Caco-2 (cell line): Measurements from ENCODE around the gene SEZ6. TPM values are rescaled to one million over a fixed set of nuclear protein-coding genes. Genes with fewer than 3 reads are reported as not detected.

ENCODE experiments used
- BruUV-seq: library from RNA; stranded (reverse); fragments of 400-500 nt; replicated peaks from 2 replicates; lab custom pipeline; 2021; lab: Mats Ljungman, UMichigan
- CTCF ChIA-PET: fragments of 300-600 bp; sonication (Branson Sonifier 250); formaldehyde crosslinking; loops from one replicate; lab custom pipeline; 2022; ENCODE audit warnings: antibody characterized with exemption; lab: Charles Lee
- POLR2A ChIA-PET: fragments of 300-600 bp; sonication (Branson Sonifier 250); formaldehyde crosslinking; loops from one replicate; lab custom pipeline; 2022; ENCODE audit warnings: antibody characterized with exemption; lab: Charles Lee
- DNase-seq, 2 experiments: peaks; one replicate each; pipeline versions ENCODE4 v3.0.0 to v3.0.0-alpha.2; 2020 to 2022
- H3K27me3 ChIP-seq: replicated peaks from 2 replicates; pipeline ENCODE4 v1.6.0; 2011; ENCODE audit warnings: low read length; ENCODE audit not compliant: control insufficient read depth, insufficient read depth
- H3K36me3 ChIP-seq: 2 replicates; pipeline ENCODE4 v1.5.1; 2011; ENCODE audit warnings: low read length; ENCODE audit not compliant: control insufficient read depth, insufficient read depth
- H3K4me1 ChIP-seq: fragments of 250-450 bp; sonication (Bioruptor Pico); 2 replicates; pipeline ENCODE4 v1.5.1; 2020; ENCODE audit warnings: mild to moderate bottlenecking
- H3K4me3 ChIP-seq: 2 replicates; pipeline ENCODE4 v1.5.1; 2011; ENCODE audit warnings: low read depth, mild to moderate bottlenecking, control low read depth, low read length
- H3K9me3 ChIP-seq: fragments of 250-450 bp; sonication (Bioruptor Pico); 2 replicates; pipeline ENCODE4 v1.5.1; 2020; ENCODE audit warnings: mild to moderate bottlenecking, moderate library complexity
- H3K27ac Mint-ChIP-seq: one replicate; pipeline ENCODE4 v1.8.0; 2022; ENCODE audit warnings: mixed read lengths; ENCODE audit not compliant: unreplicated experiment
- H3K27me3 Mint-ChIP-seq: one replicate; pipeline ENCODE4 v1.8.0; 2022; ENCODE audit warnings: mixed read lengths; ENCODE audit not compliant: insufficient read depth, unreplicated experiment
- H3K36me3 Mint-ChIP-seq: one replicate; pipeline ENCODE4 v1.8.0; 2022; ENCODE audit warnings: mild to moderate bottlenecking, mixed read lengths; ENCODE audit not compliant: insufficient read depth, unreplicated experiment
- H3K4me1 Mint-ChIP-seq: one replicate; pipeline ENCODE4 v1.8.0; 2022; ENCODE audit warnings: low read depth, mixed read lengths; ENCODE audit not compliant: unreplicated experiment
- H3K4me3 Mint-ChIP-seq: one replicate; pipeline ENCODE4 v1.8.0; 2022; ENCODE audit warnings: mild to moderate bottlenecking, moderate library complexity, mixed read lengths; ENCODE audit not compliant: unreplicated experiment
- H3K9me3 Mint-ChIP-seq: one replicate; pipeline ENCODE4 v1.8.0; 2022; ENCODE audit warnings: mixed read lengths; ENCODE audit not compliant: unreplicated experiment
- CTCF ChIP-seq, 2 experiments: fragments of 200-600 bp in 1 of 2; IDR thresholded peaks; 1 replicate in 1 of 2; 2 replicates in 1 of 2; pipeline versions ENCODE4 v1.5.1 to v1.8.0; 2011 to 2022; ENCODE audit warnings: antibody characterized with exemption in 1 of 2, control low read depth in 1 of 2, inconsistent platforms in 1 of 2, low read depth in 1 of 2, low read length in 1 of 2, mild to moderate bottlenecking in 1 of 2, moderate library complexity in 1 of 2; ENCODE audit not compliant: insufficient read depth in 1 of 2, severe bottlenecking in 1 of 2, unreplicated experiment in 1 of 2
- intact Hi-C: fragments of 100-400 bp; cut with micrococcal nuclease; formaldehyde crosslinking; loops from one replicate; pipeline ENCODE4 v1.10.0; 2022; ENCODE audit not compliant: unreplicated experiment
- total RNA-seq: library from RNA; stranded (reverse); gene quantifications from 2 replicates; pipeline ENCODE4 v1.2.3, GENCODE V29; 2022

Gene SEZ6
- total RNA-seq, 1 experiment from 2014 or later: not detected

DNA sequence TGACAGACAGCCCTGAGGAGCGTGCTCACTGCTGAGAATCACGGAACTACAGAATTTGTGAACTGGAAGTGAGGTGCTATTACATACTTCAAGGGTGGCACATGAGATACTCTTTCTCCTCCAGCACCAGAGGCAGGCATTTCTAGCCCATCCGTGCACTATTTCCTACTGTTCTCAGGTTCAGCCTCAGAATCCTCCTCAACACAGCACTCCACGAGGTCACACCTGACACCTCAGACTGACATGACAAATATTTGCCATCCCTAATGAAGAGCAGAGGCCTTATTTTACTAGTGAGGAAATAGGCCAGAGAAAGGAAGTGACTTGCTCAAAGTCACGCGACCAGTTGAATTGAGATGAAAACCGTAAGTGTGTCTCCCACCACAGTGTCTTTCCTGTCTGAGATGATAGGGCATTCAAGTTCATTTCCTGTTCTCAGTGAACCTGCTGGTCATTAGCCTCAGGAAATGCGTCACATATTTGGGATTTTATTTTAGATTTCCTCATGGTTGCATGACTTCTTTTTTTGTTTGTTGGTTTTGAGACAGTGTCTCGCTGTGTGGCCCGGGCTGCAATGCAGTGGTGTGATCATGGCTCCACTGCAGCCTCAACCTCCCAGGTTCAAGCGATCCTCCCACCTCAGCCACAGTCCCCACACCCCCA, 23.6 kb downstream of the SEZ6 start:
- Mint-ChIP-seq H3K4me1 (no peaks in the 10 kb centered on the region), H3K36me3 (no peaks in the 10 kb centered on the region), H3K4me3 (no peak overlapping the region), H3K27me3 (peaks cover 9% of the 10 kb centered on the region), H3K27ac (no peak overlapping the region), H3K9me3 (no peaks in the 10 kb centered on the region)
- Histone ChIP-seq H3K36me3 (no peaks in the 10 kb centered on the region), H3K4me1 (no peaks in the 10 kb centered on the region), H3K27me3 (no peaks in the 10 kb centered on the region; the same call in 1 of the 2 replicates), H3K9me3 (no peaks in the 10 kb centered on the region), H3K4me3 (no peak overlapping the region)
- ChIA-PET CTCF (interaction anchor here (1.4 kb wide), 1 partner anchor 135 kb away, joined by 4 read pairs; no protein-coding TSS in a partner anchor), POLR2A (no interaction called here)
- no TSS peak for BruUV-seq
- TF ChIP-seq CTCF (IDR thresholded peaks at IDR 0.05; ENCODE audit: insufficient read depth in 1 of 2, low read depth in 1 of 2, low read length in 1 of 2, severe bottlenecking in 1 of 2, unreplicated experiment in 1 of 2): no peak
- DNase-seq: no peak
- intact Hi-C loops: loop anchor here (10.0 kb wide), 1 partner anchor 263 kb away; the partner anchor contains the start of gene CRYBA1

DNA sequence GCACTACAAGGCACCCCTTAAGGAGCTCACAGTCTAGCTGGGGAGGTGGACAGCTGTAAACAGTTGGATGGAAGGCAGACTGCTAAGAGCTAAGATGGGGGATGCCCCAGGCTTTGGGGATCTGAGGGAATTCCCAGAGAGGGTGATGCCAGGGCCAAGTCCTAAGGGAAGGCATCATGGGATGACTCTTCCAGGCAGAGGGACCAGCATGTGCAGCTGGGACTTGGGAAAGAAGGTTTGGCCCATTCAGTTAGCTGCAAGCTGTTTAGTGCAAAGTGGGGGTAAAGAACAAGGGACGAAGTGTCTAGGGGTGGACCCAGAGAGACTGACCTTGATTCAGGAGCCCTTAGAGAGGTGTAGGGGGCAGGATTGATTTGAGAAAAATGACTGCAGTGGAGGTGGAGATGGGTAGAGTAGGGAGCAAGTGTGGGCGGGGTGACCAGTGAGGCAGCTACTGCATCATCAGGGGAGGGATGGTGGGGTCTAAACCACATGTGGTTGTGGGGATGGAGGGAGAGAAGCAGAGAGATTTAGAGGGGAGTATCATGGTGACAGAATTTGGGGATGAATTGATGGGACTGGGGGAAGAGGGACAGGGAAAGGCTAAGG, 27.4 kb downstream of the SEZ6 start:
- intact Hi-C loops: no loop called here
- Mint-ChIP-seq H3K9me3 (no peaks in the 10 kb centered on the region), H3K4me1 (no peaks in the 10 kb centered on the region), H3K27me3 (peaks cover 9% of the 10 kb centered on the region), H3K36me3 (no peaks in the 10 kb centered on the region), H3K4me3 (no peak overlapping the region), H3K27ac (no peak overlapping the region)
- ChIA-PET POLR2A (interaction anchor here (0.6 kb wide), 1 partner anchor 13 kb away, joined by 3 read pairs; no protein-coding TSS in a partner anchor), CTCF (interaction anchor here (0.6 to 1.2 kb wide), 2 partner anchors 13 to 133 kb away, joined by 4 read pairs; no protein-coding TSS in a partner anchor)
- Histone ChIP-seq H3K27me3 (no peaks in the 10 kb centered on the region; the same call in 1 of the 2 replicates), H3K4me3 (no peak overlapping the region), H3K36me3 (no peaks in the 10 kb centered on the region), H3K4me1 (no peaks in the 10 kb centered on the region), H3K9me3 (no peaks in the 10 kb centered on the region)
- no TSS peak for BruUV-seq
- no peak for DNase-seq
- no peak for TF ChIP-seq CTCF (IDR thresholded peaks at IDR 0.05; ENCODE audit: insufficient read depth in 1 of 2, low read depth in 1 of 2, low read length in 1 of 2, severe bottlenecking in 1 of 2, unreplicated experiment in 1 of 2)

DNA sequence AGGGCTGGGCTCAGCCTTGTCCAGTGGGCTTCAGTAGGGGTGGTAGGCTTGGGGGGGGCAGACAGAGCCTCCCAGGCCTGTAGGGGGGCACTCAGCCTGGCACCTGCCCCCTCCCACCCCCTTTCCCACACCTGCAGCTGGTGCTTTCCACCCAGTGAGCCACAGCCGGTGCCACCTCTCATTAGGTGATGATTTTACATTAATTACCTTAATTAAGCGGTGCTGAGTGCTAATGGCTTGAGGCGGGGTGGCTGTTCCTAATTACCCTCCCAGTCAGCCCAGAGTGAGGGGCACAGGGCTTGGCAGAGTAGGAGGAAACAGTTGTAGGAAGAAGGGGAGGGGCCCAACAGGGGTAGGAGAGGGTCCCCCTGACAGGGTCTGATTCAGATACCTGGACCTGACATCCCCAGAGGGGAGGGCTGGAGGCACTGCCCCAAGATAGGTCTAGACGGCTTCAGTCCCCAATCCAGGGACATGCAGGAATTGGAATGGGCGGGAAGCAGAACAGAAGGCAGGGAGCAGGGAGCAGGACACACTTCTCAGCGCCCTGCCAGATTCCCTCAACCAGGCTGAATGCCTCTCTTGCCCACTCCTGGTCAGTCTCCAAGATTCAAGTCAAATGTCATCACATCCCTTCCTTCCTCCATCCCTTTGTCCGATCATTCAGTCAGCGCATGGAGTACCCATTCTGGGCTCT, 28.0 kb downstream of the SEZ6 start:
- no peaks in the 10 kb centered on the region for H3K36me3 Mint-ChIP-seq
- BruUV-seq: no TSS peak
- ChIA-PET CTCF (interaction anchor here (0.6 to 1.2 kb wide), 2 partner anchors 12 to 134 kb away, joined by 4 read pairs; no protein-coding TSS in a partner anchor), POLR2A (interaction anchor here (0.6 kb wide), 1 partner anchor 12 kb away, joined by 3 read pairs; no protein-coding TSS in a partner anchor)
- H3K9me3 ChIP-seq: no peaks in the 10 kb centered on the region
- intact Hi-C loops: no loop called here
- H3K4me3 Mint-ChIP-seq: no peak overlapping the region
- H3K4me3 ChIP-seq: no peak overlapping the region
- no peak overlapping the region for H3K27ac Mint-ChIP-seq
- no peaks in the 10 kb centered on the region for H3K9me3 Mint-ChIP-seq
- DNase-seq: no peak
- H3K36me3 ChIP-seq: no peaks in the 10 kb centered on the region
- H3K27me3 ChIP-seq: no peaks in the 10 kb centered on the region; the same call in 1 of the 2 replicates
- peaks cover under 1% of the 10 kb centered on the region for H3K4me1 Mint-ChIP-seq
- TF ChIP-seq CTCF (IDR thresholded peaks at IDR 0.05; ENCODE audit: insufficient read depth in 1 of 2, low read depth in 1 of 2, low read length in 1 of 2, severe bottlenecking in 1 of 2, unreplicated experiment in 1 of 2): no peak
- peaks cover 9% of the 10 kb centered on the region for H3K27me3 Mint-ChIP-seq
- no peaks in the 10 kb centered on the region for H3K4me1 ChIP-seq
